NCI-H2107 (cell line): ENCODE results near the gene HP.
A peak's percentile ranks its signal among the peaks of the same experiment; 100 is the strongest.

Experiments
- DNase-seq: peaks from one replicate; lab custom pipeline; 2025; lab: John Stamatoyannopoulos, UW

HP gene

DNA sequence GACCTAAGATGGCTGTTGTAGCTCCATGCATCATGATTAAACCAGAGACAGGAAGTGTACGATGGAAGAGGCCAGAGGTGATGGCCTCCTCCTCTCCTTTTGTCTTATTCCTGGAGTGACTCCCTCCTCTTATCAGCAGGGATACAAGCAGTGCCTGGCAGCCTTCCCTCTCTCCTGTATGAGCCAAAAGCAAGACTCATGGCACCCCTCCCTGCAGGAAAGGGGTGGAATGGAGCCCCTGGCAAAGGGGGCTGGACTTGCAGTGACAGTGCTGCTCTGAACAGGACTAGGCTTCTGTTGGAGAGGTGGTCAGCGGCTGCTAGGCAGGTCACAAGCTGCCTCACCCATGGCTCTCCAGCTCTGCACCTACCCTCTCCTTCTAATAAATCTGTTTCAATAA lies 30.7 kb downstream of the HP start:
- DNase-seq, result no peak

GRCh38 chr16:72091217-72091616 lies 36.9 kb downstream of the HP start:
- DNase-seq, result no peak

DNA sequence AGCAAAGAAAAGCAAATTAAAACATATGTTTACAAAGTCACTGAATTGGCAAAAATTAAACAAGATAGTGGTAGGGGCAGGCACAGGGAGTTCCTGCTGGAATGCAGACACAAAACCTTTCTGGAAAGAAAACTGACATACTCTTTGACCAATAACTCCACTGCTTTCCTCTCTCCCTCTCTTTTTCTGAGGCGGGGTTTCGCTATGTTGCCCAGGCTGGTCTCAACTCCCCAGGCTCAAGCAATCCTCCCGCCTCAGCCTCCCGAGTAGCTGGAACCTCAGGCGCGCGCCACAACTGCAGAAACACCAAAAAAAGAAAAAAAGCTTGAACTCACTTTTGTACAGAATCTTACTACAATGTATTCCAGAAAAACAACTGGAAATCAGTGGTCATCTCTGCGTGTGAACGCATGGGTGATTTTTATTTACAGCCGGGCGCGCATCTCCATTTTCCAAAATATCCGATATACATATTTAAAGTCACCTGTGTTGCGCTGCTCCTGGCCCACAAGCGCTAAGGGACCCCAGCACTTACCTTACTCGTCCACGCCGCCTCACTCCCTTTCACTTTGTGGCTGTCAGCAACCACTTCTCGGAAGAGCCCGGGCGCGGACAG lies 38.6 kb downstream of the HP start:
- no peak for DNase-seq

GRCh38 chr16:72093448-72094265 lies 39.4 kb downstream of the HP start, which contains the start of the genes DHX38 and TXNL4B:
Gene DHX38, plus strand, starts transcription at chr16:72093847. Its CDS starts 2,311 bp downstream, at chr16:72096158.
Gene TXNL4B, minus strand, starts transcription at chr16:72093620. Its CDS starts 2,871 bp downstream, at chr16:72090749.
- peak; percentile 90 for DNase-seq

DNA sequence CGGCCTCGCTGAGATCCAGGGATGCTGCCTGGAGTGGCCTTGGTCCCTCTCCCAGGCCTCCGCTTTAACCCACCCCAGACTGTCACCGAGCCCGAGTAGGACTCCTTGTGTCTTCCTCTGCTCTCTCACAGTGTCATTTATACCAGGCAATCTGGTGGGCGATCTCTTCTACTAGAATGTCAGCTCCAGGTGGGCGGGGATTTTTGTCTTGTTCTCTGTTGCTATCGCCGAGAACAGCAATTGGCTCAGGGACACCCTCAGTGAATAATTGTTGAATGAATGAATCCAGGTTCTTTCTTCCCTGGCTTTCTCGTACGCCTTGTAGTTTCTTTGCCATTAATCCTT lies 39.9 kb downstream of the HP start:
- DNase-seq, result no peak

DNA sequence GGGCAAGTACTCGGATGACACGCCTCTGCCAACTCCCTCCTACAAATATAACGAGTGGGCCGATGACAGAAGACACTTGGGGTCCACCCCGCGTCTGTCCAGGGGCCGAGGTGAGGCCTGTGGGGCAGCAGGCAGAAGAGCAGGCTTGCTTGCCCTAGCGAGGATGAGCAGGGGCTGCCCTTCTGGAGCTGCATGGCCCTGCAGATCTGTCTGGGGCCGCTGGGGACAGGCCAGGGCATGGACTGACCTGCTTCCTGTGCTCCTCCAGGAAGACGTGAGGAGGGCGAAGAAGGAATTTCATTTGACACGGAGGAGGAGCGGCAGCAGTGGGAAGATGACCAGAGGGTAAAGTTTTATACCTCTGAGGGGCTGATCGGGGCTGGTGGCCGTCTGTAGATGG lies 44.6 kb downstream of the HP start:
- DNase-seq, result no peak

DNA sequence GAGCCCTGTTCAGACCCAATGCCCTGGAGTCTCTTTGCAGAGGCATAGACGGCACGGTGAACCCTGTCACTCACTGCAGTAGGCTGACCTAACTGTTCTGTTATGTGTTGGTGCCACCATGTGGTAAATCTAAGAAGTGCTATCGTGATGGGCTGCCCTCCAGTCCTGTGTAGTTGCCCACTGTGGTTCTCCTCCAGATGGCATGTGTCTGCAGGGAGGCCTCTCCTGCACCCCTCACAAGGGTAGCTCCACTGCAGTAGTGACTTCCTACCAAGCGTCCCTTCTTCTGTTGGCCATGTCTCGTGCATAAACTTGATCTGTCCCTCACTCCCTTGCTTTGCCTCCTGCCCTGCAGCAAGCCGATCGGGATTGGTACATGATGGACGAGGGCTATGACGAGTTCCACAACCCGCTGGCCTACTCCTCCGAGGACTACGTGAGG lies 45.1 kb downstream of the HP start:
- peak; percentile 31 for DNase-seq

DNA sequence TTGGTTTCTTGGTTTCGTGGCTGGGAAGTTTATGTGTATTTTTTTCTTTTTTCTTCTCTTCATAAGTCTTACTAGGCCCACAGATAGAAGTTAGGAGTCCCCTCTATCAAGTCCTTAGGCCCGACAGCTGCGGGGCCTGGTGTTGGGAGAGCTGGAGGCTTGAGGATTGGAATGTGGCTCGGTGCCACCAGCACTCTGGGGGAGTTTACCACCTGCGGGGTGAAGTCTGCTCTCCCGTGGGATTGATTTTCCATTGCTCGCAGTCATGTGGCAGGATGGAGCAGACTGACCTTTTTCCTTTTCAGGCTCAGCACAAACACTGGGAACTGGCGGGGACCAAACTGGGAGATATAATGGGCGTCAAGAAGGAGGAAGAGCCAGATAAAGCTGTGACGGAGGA lies 46.9 kb downstream of the HP start:
- no peak for DNase-seq

DNA sequence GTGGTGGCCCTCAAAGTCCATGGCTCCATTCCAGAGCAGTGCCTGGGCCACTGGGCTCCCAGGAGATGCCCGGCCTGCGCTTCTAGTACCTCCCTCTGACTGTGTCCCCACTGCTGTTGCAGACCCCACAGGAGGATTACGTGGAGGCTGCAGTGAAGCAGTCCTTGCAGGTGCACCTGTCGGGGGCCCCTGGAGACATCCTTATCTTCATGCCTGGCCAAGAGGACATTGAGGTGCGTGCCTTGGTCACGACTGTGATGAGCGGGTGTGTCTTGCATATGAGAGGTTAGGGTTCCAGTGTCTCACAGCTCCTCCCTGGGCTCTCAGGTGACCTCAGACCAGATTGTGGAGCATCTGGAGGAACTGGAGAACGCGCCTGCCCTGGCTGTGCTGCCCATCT lies 50.6 kb downstream of the HP start:
- no peak for DNase-seq

DNA sequence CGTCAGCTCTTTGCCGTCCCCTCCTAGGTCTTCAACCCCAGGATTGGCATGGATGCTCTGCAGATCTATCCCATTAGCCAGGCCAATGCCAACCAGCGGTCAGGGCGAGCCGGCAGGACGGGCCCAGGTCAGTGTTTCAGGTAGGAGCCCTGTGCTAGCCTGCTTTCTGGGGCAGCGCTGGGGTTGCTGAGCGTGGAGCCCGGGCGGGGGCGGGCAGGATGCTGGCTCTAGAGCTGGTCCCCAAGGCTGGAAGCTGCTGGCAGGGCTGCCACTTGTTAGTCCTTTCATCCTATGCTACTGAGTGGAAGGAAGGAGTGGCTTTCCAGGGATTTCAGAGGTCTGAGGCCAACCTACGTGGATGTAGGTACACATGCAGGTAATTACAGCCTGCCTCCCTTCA lies 51.7 kb downstream of the HP start:
- no peak for DNase-seq

DNA sequence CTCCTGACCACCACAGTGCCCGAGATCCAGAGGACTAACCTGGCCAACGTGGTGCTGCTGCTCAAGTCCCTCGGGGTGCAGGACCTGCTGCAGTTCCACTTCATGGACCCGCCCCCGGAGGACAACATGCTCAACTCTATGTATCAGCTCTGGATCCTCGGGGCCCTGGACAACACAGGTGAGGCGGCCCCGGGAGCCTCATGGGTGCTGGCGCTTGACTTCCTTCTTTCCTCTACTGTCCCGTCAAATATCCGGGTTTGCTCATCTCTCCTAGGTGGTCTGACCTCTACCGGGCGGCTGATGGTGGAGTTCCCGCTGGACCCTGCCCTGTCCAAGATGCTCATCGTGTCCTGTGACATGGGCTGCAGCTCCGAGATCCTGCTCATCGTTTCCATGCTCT lies 53.1 kb downstream of the HP start:
- no peak for DNase-seq

GRCh38 chr16:72108353-72109102 lies 54.2 kb downstream of the HP start:
- DNase-seq, result no peak

DNA sequence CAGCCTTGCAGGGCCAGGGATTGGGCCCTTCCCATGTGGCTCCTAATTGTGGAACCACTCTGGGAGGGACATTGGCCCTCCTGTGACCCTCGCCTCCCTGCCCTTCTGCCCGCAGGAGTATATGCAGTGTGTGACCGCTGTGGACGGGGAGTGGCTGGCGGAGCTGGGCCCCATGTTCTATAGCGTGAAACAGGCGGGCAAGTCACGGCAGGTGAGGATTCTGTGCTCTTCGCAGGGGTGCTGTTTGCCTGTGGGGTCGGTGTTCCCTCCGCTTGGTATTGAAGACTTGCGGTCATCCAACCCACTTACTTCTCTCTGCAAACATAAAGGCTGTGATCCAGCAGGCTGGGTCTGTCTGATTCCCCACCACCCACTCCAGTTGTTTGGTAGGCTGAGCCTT lies 55.0 kb downstream of the HP start:
- no peak for DNase-seq

DNA sequence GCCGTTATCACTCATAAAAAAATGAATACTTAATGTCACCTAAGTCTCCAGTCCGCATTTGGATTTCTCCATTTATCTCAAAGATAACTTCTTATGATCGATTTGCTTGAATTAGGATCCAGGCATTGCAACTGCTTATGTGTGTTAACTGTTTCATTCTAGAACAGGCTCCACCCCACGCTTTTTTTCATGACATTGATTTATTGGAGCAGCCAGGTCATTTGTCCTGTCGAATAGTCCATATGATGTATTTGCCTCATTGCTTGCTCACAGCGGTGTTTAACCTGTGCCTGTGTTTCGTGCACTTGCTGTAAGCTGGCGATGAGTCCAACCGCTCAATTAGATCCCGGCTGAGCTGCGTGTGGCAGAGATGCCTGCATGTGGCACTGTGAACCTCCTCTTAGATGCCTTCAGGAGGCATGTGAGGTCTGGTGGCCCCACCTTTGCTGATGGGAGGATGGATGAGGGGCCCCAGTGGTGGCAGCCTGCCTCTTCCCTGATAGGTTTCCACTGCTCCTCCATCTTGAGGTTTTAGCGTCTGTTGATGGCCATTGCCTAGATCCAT lies 55.7 kb downstream of the HP start:
- DNase-seq, result no peak
